HPDE6-E6E7 (cell line): Measurements from ENCODE around the gene MANSC4.
"Not testable (repeated sequence)": the region's sequence is repeated elsewhere in the genome, so short reads cannot be mapped to it uniquely, and the experiment has no call there.

Experiments
- DNase-seq: peaks from one replicate; pipeline ENCODE4 v3.0.0; 2011; ENCODE audit warnings: missing footprints; ENCODE audit errors: extremely low spot score

The MANSC4 gene

GRCh38 chr12:27754795-27755194 is 25.2 kb downstream of the MANSC4 start:
- no peak for DNase-seq

GRCh38 chr12:27751386-27752047 is 28.5 kb downstream of the MANSC4 start:
- DNase-seq, result no peak

GRCh38 chr12:27747111-27747820 is 32.8 kb downstream of the MANSC4 start:
- DNase-seq, result no peak

GRCh38 chr12:27745734-27746133 is 34.3 kb downstream of the MANSC4 start:
- DNase-seq, result not testable (repeated sequence)

- DNase-seq, result no peak
These were observed 36.4 kb downstream of the MANSC4 start for GRCh38 chr12:27743601-27744000.

- not testable (repeated sequence) for DNase-seq
These were observed 45.7 kb downstream of the MANSC4 start for GRCh38 chr12:27734321-27734720.

GRCh38 chr12:27733791-27734190 is 46.2 kb downstream of the MANSC4 start:
- no peak for DNase-seq

GRCh38 chr12:27733052-27733656 is 46.9 kb downstream of the MANSC4 start:
- DNase-seq, result no peak

GRCh38 chr12:27732281-27732680 is 47.8 kb downstream of the MANSC4 start:
- no peak for DNase-seq

GRCh38 chr12:27730097-27730588 is 49.9 kb downstream of the MANSC4 start:
- DNase-seq, result no peak

GRCh38 chr12:27723212-27723611 is 56.8 kb downstream of the MANSC4 start:
- no peak for DNase-seq
